IMR-90 (cell line): ENCODE measurements around the gene ORC1. TPM values are rescaled to one million over a fixed set of nuclear protein-coding genes. Genes with fewer than 3 reads are reported as not detected.

Experiments
- ATAC-seq: fragments of 200-7000 bp; cut with Tn5 transposase; 2 replicates; pipeline ENCODE4 v1.9.1; 2020; ENCODE audit warnings: low read depth, mild to moderate bottlenecking, moderate library complexity
- BruUV-seq: library from RNA; stranded (reverse); fragments of 400-500 nt; replicated peaks from 2 replicates; lab custom pipeline; 2021; lab: Mats Ljungman, UMichigan
- CTCF ChIA-PET: fragments of 300-600 bp; formaldehyde crosslinking; extraction: SDS; loops from one replicate; lab custom pipeline; 2021; ENCODE audit warnings: antibody characterized with exemption; lab: Yijun Ruan, JAX
- POLR2A ChIA-PET: fragments of 300-600 bp; sonication (Branson Sonifier 250); formaldehyde crosslinking; loops from one replicate; lab custom pipeline; 2022; ENCODE audit warnings: antibody characterized with exemption; ENCODE audit not compliant: unreplicated experiment; lab: Charles Lee
- DNase-seq: peaks from one replicate; pipeline ENCODE4 v3.0.0; 2013
- H2AFZ ChIP-seq: replicated peaks from 2 replicates; pipeline ENCODE3; 2013; ENCODE audit warnings: low read length, mild to moderate bottlenecking; ENCODE audit not compliant: poor library complexity
- H2AK5ac ChIP-seq: 2 replicates; pipeline ENCODE4 v1.6.1; 2013; ENCODE audit warnings: low read depth, low read length, inconsistent platforms
- H2AK9ac ChIP-seq: replicated peaks from 2 replicates; pipeline ENCODE3; 2013; ENCODE audit warnings: mild to moderate bottlenecking, low read depth, low read length, moderate library complexity; ENCODE audit not compliant: poor library complexity
- H2BK120ac ChIP-seq: 2 replicates; pipeline ENCODE4 v1.6.1; 2013; ENCODE audit warnings: low read depth, low read length, inconsistent platforms
- H2BK15ac ChIP-seq: 3 replicates; pipeline ENCODE4 v1.6.1; 2013; ENCODE audit warnings: low read depth, low read length, inconsistent platforms
- H2BK20ac ChIP-seq: 2 replicates; pipeline ENCODE4 v1.6.1; 2013; ENCODE audit warnings: low read depth, mild to moderate bottlenecking, inconsistent platforms, low read length, moderate library complexity
- H2BK5ac ChIP-seq: 2 replicates; pipeline ENCODE4 v1.6.1; 2013; ENCODE audit warnings: mild to moderate bottlenecking, low read depth, low read length, inconsistent platforms; ENCODE audit not compliant: poor library complexity, severe bottlenecking
- H3K14ac ChIP-seq: replicated peaks from 2 replicates; pipeline ENCODE4 v1.6.1; 2013; ENCODE audit warnings: low read depth, low read length, inconsistent platforms
- H3K18ac ChIP-seq: 2 replicates; pipeline ENCODE4 v1.6.1; 2013; ENCODE audit warnings: low read depth, low read length, control low read depth
- H3K23ac ChIP-seq: 2 replicates; pipeline ENCODE4 v1.6.1; 2013; ENCODE audit warnings: low read depth, low read length, inconsistent platforms
- H3K27ac ChIP-seq: 2 replicates; pipeline ENCODE4 v1.5.1; 2013; ENCODE audit warnings: mild to moderate bottlenecking, control low read depth, low read length; ENCODE audit not compliant: insufficient read depth
- H3K27me3 ChIP-seq: 2 replicates; pipeline ENCODE4 v1.6.1; 2013; ENCODE audit warnings: low read length; ENCODE audit not compliant: control insufficient read depth, insufficient read depth
- H3K36me3 ChIP-seq: 2 replicates; pipeline ENCODE4 v1.6.1; 2013; ENCODE audit warnings: low read length, mixed read lengths; ENCODE audit not compliant: control insufficient read depth, insufficient read depth
- H3K4ac ChIP-seq: 2 replicates; pipeline ENCODE4 v1.6.1; 2013; ENCODE audit warnings: low read depth, low read length, inconsistent platforms
- H3K4me1 ChIP-seq: 2 replicates; pipeline ENCODE4 v1.6.1; 2013; ENCODE audit warnings: low read length, mixed read lengths; ENCODE audit not compliant: control insufficient read depth, insufficient read depth
- H3K4me2 ChIP-seq: 2 replicates; pipeline ENCODE4 v1.6.1; 2013; ENCODE audit warnings: low read depth, mild to moderate bottlenecking, control low read depth, low read length, moderate library complexity
- H3K4me3 ChIP-seq: 2 replicates; pipeline ENCODE4 v1.5.1; 2013; ENCODE audit warnings: low read depth, mild to moderate bottlenecking, control low read depth, low read length, moderate library complexity; ENCODE audit not compliant: insufficient read depth
- H3K56ac ChIP-seq: 2 replicates; pipeline ENCODE4 v1.6.1; 2013; ENCODE audit warnings: low read length, inconsistent platforms; ENCODE audit not compliant: insufficient read depth; ENCODE audit errors: extremely low read depth
- H3K79me1 ChIP-seq, 2 experiments: 2 replicates each; pipeline ENCODE4 v1.6.1; 2013; ENCODE audit warnings: low read length in 2 of 2, inconsistent platforms in 1 of 2, low read depth in 1 of 2
- H3K9ac ChIP-seq: 2 replicates; pipeline ENCODE4 v1.6.1; 2013; ENCODE audit warnings: low read depth, low read length, control low read depth
- H3K9me1 ChIP-seq: 2 replicates; pipeline ENCODE4 v1.6.1; 2013; ENCODE audit warnings: low read length, inconsistent platforms; ENCODE audit not compliant: insufficient read depth
- H3K9me3 ChIP-seq: 2 replicates; pipeline ENCODE4 v1.6.1; 2013; ENCODE audit warnings: low read length; ENCODE audit not compliant: control insufficient read depth, insufficient read depth
- H4K20me1 ChIP-seq: 2 replicates; pipeline ENCODE4 v1.6.1; 2013; ENCODE audit warnings: low read length, inconsistent platforms; ENCODE audit not compliant: insufficient read depth
- H4K5ac ChIP-seq: 2 replicates; pipeline ENCODE4 v1.6.1; 2013; ENCODE audit warnings: mild to moderate bottlenecking, low read depth, low read length, control low read depth
- H4K8ac ChIP-seq, 2 experiments: 2 replicates each; pipeline ENCODE4 v1.6.1; 2013; ENCODE audit warnings: low read depth in 2 of 2, low read length in 2 of 2, control low read depth in 1 of 2, inconsistent platforms in 1 of 2
- H4K91ac ChIP-seq: 2 replicates; pipeline ENCODE4 v1.6.1; 2013; ENCODE audit warnings: low read depth, low read length, inconsistent platforms; ENCODE audit not compliant: insufficient read depth
- CEBPB ChIP-seq: IDR thresholded peaks from 2 replicates; pipeline ENCODE4 v1.6.1; 2012; ENCODE audit warnings: low read depth, low read length, improper control_type of control experiment
- WGBS, 2 experiments: methylation state at CpG; one replicate each; pipeline versions ENCODE4 v1.1.5 to v1.1.7; 2013; ENCODE audit warnings: missing lambda C conversion rate in 2 of 2; ENCODE audit not compliant: insufficient read length in 1 of 2; ENCODE audit errors: extremely low coverage in 2 of 2; 5-methylcytosine and 5-hydroxymethylcytosine counted together
- dilution Hi-C: fragments of 300-500 bp; cut with HindIII; formaldehyde crosslinking; loops from one replicate; pipeline ENCODE4 v1.14.3; 2018; ENCODE audit warnings: low sequenced_read_pairs; ENCODE audit not compliant: unreplicated experiment
- in situ Hi-C: fragments of 300-500 bp; cut with MboI; formaldehyde crosslinking; loops from 3 replicates; pipeline ENCODE4 v1.14.3; 2019; ENCODE audit warnings: low sequenced_read_pairs, inconsistent platforms, mixed read lengths
- intact Hi-C: fragments of 100-400 bp; cut with micrococcal nuclease; formaldehyde crosslinking; loops from 2 replicates; pipeline ENCODE4 v1.10.0; 2022
- polyA plus RNA-seq, 3 experiments: library from polyadenylated mRNA; depleted of rRNA; stranded (reverse); fragments of >200 nt; gene quantifications; 2 replicates each; pipeline ENCODE4 v1.2.3, GENCODE V29; 2012; ENCODE audit warnings: low replicate concordance in 1 of 3
- total RNA-seq: library from RNA; depleted of rRNA; stranded (reverse); fragments of >200 nt; gene quantifications from 2 replicates; pipeline ENCODE4 v1.2.3, GENCODE V29; 2012

ORC1 gene
- total and polyA plus RNA-seq, 2 of the 4 experiments (the other 2 are of a cell fraction) = 6.3 to 10.6 TPM

DNA sequence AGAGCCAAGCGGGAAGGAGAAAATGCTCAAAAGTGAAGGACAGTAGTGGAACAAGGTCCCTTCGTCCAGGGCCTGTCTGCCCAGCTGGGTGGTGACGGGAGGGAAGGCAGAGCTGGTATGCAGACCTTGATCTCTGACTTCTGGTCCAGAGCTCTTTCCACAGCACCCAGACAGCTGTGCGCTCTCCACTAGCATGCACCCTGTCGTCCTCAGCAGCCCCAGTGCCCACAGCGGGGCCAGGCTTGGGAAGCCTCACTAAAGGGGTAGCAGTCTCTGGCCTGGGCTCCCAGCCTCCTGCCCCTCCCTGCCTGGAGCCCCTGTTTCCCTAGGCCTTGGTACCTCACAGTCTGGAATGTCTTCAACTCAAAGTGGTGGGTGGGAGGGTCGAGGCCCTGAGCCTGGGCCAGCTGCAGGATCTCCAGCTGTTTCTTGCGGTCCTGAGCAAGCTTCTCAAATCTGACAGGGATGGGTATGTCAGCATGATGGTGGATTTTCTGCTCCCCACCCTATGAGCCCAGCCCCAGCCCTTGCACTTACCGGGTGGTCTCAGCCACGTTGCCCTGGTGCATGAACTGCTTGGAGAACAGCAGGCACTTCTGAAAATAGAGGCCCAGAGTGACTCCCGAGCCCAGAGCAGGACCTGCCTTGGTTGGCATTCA, 48.2 kb downstream of the ORC1 start:
- Histone ChIP-seq H4K91ac (no peak overlapping the region), H3K4ac (no peak overlapping the region), H2BK120ac (no peak overlapping the region), H3K4me2 (no peak overlapping the region), H3K79me1 (peaks cover 5 to 11% of the 10 kb centered on the region in 2 experiments; a peak in 3 of 4 replicates), H4K8ac (no peak overlapping the region), H3K36me3 (peaks cover 85% of the 10 kb centered on the region), H4K20me1 (no peaks in the 10 kb centered on the region; the same call in 1 of the 2 replicates), H3K56ac (no peak overlapping the region), H2BK5ac (no peak overlapping the region), H2AFZ (no peak overlapping the region), H3K14ac (no peak overlapping the region), H2BK15ac (no peak overlapping the region), H3K4me1 (no peaks in the 10 kb centered on the region), H3K4me3 (no peak overlapping the region), H3K27me3 (no peaks in the 10 kb centered on the region), H4K5ac (no peak overlapping the region), H3K23ac (no peak overlapping the region), H2BK20ac (no peak overlapping the region), H3K9ac (no peak overlapping the region), H3K27ac (no peak overlapping the region), H2AK5ac (no peak overlapping the region), H3K18ac (no peak overlapping the region), H2AK9ac (no peak overlapping the region), H3K9me1 (0 out of 2 replicates have a peak, but pooled peaks cover 8% of the 10 kb centered on the region), H3K9me3 (no peaks in the 10 kb centered on the region)
- ATAC-seq = no peak
- 96% methylated on average over 5 of the region's 11 CpGs; no CpG with 5 or more reads in 1 of the 2 experiments for WGBS, 2 experiments
- dilution Hi-C loops = no loop called here
- intact Hi-C loops = no loop called here
- BruUV-seq = no TSS peak
- ChIA-PET CTCF (no interaction called here), POLR2A (interaction anchor here (0.5 kb wide), 1 partner anchor 253 kb away, joined by 4 read pairs; no protein-coding TSS in a partner anchor)
- no peak for DNase-seq
- in situ Hi-C loops = no loop called here
- no peak for TF ChIP-seq CEBPB
